COLO668 (cell line): Measurements from ENCODE around the gene CDCP2.
"Not testable (repeated sequence)": the region's sequence is repeated elsewhere in the genome, so short reads cannot be mapped to it uniquely, and the experiment has no call there.

Experiments used
- DNase-seq: peaks from one replicate; lab custom pipeline; 2025; ENCODE audit not compliant: unreplicated experiment; lab: John Stamatoyannopoulos, UW

The CDCP2 gene

GRCh38 chr1:54095546-54096226, 57.1 kb downstream of the CDCP2 start:
- no peak for DNase-seq

GRCh38 chr1:54094730-54095105, 58.1 kb downstream of the CDCP2 start:
- not testable (repeated sequence) for DNase-seq

GRCh38 chr1:54094001-54094729, 58.6 kb downstream of the CDCP2 start:
- no peak for DNase-seq

GRCh38 chr1:54091666-54092065, 61.1 kb downstream of the CDCP2 start:
- no peak for DNase-seq

- no peak for DNase-seq
Observed at GRCh38 chr1:54088385-54088784, 64.4 kb downstream of the CDCP2 start.

GRCh38 chr1:54086754-54087153, 66.0 kb downstream of the CDCP2 start:
- no peak for DNase-seq

GRCh38 chr1:54084794-54085193, 68.0 kb downstream of the CDCP2 start:
- no peak for DNase-seq
